ENCODE measurements around the gene PLA2G2C.

The PLA2G2C gene

DNA sequence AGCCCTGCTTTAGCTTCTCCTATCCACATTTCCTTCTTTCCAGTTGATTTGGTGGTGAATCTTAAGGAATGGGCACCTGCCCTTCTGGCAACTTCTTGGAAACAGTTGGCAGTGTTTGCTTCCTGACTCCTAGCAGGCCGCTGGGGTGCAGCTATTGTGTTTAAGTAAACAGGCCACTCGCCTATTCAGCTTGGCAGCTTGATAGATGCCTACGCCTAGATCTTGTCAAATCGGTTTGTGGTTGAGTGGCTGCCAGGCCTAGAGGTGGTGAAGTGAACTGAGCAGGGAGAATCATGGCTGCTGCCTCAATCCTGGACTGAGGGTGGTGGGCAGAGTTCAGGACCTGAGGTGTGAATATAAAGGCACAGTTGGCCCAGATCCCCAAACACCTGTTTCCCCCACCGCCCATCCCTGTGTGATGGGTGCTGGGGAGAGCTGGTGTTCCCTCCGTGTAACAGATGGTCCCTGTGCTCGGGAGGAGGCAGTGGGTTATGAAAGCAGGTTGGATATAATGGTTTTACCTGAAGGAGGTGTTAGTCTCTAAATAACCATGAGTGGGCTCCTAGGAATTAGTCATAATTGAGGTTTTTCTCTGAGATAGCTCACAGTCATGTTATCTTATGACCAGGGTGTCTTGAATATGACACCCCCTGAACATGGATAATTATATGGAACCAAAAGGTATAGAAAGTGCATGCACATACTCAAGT lies 940 bp upstream of the PLA2G2C start:
- TF ChIP-seq CTCF (IDR thresholded peaks at IDR 0.05; ENCODE audit: low read length) = no peak
- no peak for TF ChIP-seq EZH2 (IDR thresholded peaks at IDR 0.05; ENCODE audit: borderline replicate concordance, low read length)
- Histone ChIP-seq H3K4me2 (ENCODE audit: low read length) (no peak overlapping the region), H3K4me3 (ENCODE audit: low read depth, low read length, poor library complexity, severe bottlenecking) (no peak overlapping the region), H4K20me1 (ENCODE audit: insufficient read depth, low read length) (no peaks in the 10 kb centered on the region), H3K9ac (ENCODE audit: low read length) (no peak overlapping the region), H3K4me1 (ENCODE audit: insufficient read depth, low read length, severe bottlenecking) (no peaks in the 10 kb centered on the region), H3K9me2 (ENCODE audit: low read depth, low read length) (no peaks in the 10 kb centered on the region), H3K27ac (ENCODE audit: low read depth, low read length, poor library complexity, severe bottlenecking) (no peak overlapping the region), H3K36me3 (ENCODE audit: insufficient read depth, low read length) (no peaks in the 10 kb centered on the region), H2AFZ (ENCODE audit: low read length) (no peak overlapping the region), H3K79me2 (ENCODE audit: insufficient read depth, low read length) (no peaks in the 10 kb centered on the region), H3K9me3 (ENCODE audit: low read length) (no peaks in the 10 kb centered on the region), H3F3A (ENCODE audit: insufficient read depth, low read length) (no peaks in the 10 kb centered on the region), H3K27me3 (ENCODE audit: insufficient read depth, low read length) (no peaks in the 10 kb centered on the region)

- H3K27me3 ChIP-seq (ENCODE audit: insufficient read depth, low read length) = no peaks in the 10 kb centered on the region
These were observed 1.1 kb downstream of the PLA2G2C start for GRCh38 chr1:20184997-20185833.

DNA sequence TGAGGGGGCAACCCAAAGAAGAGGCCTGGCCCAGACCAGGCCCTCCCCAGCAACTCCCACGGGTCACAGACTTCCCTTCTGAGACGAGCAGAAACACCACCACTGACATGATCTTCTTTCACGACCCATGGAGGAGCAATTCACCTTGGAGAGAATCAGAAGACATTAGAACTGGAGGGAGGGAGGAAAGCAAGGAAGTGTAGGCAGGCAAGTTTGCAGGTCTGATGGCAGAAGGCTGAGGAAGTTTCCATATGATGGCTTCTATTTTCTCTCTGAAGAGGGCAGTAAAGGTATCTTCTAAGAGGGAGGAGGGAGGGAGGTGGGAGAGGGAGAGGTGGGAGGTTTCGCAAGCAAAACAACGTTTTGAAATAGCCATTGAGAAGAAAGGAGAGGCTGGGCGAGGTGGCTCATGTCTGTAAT lies 1.8 kb downstream of the PLA2G2C start:
- no peaks in the 10 kb centered on the region for H3K4me1 ChIP-seq (ENCODE audit: insufficient read depth, low read length, severe bottlenecking)
- no peaks in the 10 kb centered on the region for H4K20me1 ChIP-seq (ENCODE audit: insufficient read depth, low read length)
- no peak overlapping the region for H2AFZ ChIP-seq (ENCODE audit: low read length)
- no peak overlapping the region for H3K4me2 ChIP-seq (ENCODE audit: low read length)
- no peaks in the 10 kb centered on the region for H3K79me2 ChIP-seq (ENCODE audit: insufficient read depth, low read length)
- H3K27me3 ChIP-seq (ENCODE audit: insufficient read depth, low read length) = peaks cover 5% of the 10 kb centered on the region; the same call in 1 of the 2 replicates
- H3K9ac ChIP-seq (ENCODE audit: low read length) = no peak overlapping the region
- TF ChIP-seq CTCF (IDR thresholded peaks at IDR 0.05; ENCODE audit: low read length) (no peak), EZH2 (IDR thresholded peaks at IDR 0.05; ENCODE audit: borderline replicate concordance, low read length) (no peak)
- no peaks in the 10 kb centered on the region for H3F3A ChIP-seq (ENCODE audit: insufficient read depth, low read length)
- H3K27ac ChIP-seq (ENCODE audit: low read depth, low read length, poor library complexity, severe bottlenecking) = no peak overlapping the region
- no peaks in the 10 kb centered on the region for H3K9me3 ChIP-seq (ENCODE audit: low read length)
- no peak overlapping the region for H3K4me3 ChIP-seq (ENCODE audit: low read depth, low read length, poor library complexity, severe bottlenecking)
- H3K36me3 ChIP-seq (ENCODE audit: insufficient read depth, low read length) = no peaks in the 10 kb centered on the region
- H3K9me2 ChIP-seq (ENCODE audit: low read depth, low read length) = no peaks in the 10 kb centered on the region

More at GRCh38 chr1:20184997-20185833, 1.1 kb downstream of the PLA2G2C start:
- Histone ChIP-seq H2AFZ (ENCODE audit: low read length) (no peak overlapping the region), H3K9me2 (ENCODE audit: low read depth, low read length) (no peaks in the 10 kb centered on the region), H4K20me1 (ENCODE audit: insufficient read depth, low read length) (no peaks in the 10 kb centered on the region), H3K4me1 (ENCODE audit: insufficient read depth, low read length, severe bottlenecking) (no peaks in the 10 kb centered on the region), H3K4me2 (ENCODE audit: low read length) (no peak overlapping the region), H3K79me2 (ENCODE audit: insufficient read depth, low read length) (no peaks in the 10 kb centered on the region), H3K27ac (ENCODE audit: low read depth, low read length, poor library complexity, severe bottlenecking) (no peak overlapping the region), H3F3A (ENCODE audit: insufficient read depth, low read length) (no peaks in the 10 kb centered on the region), H3K9ac (ENCODE audit: low read length) (no peak overlapping the region), H3K36me3 (ENCODE audit: insufficient read depth, low read length) (no peaks in the 10 kb centered on the region), H3K4me3 (ENCODE audit: low read depth, low read length, poor library complexity, severe bottlenecking) (no peak overlapping the region), H3K9me3 (ENCODE audit: low read length) (no peaks in the 10 kb centered on the region)
- TF ChIP-seq CTCF (IDR thresholded peaks at IDR 0.05; ENCODE audit: low read length) (no peak), EZH2 (IDR thresholded peaks at IDR 0.05; ENCODE audit: borderline replicate concordance, low read length) (no peak)
